Prostate gland (tissue), 2 donors: ENCODE results near the gene PTPRM. TPM values are rescaled to one million over a fixed set of nuclear protein-coding genes. Genes with fewer than 3 reads are reported as not detected.

Experiments
- DNase-seq: peaks from one replicate; pipeline ENCODE4 v3.0.0-alpha.2; 2019; ENCODE audit warnings: low spot score
- H3K27ac ChIP-seq, 2 donors: fragments of 200-600 bp; sonication (generic); 2 replicates each; pipeline ENCODE4 v1.5.1; 2017 to 2019
- H3K27me3 ChIP-seq: fragments of 200-600 bp; sonication (generic); replicated peaks from 2 replicates; pipeline ENCODE4 v1.5.1; 2019; ENCODE audit not compliant: insufficient read depth
- H3K36me3 ChIP-seq, 2 donors: fragments of 200-600 bp; sonication (generic); 1 replicate in 1 of 2; 2 replicates in 1 of 2; pipeline versions ENCODE4 v1.5.1 to v1.8.1; 2017 to 2019
- H3K4me1 ChIP-seq: fragments of 200-600 bp; sonication (generic); replicated peaks from 2 replicates; pipeline ENCODE4 v1.5.1; 2019
- H3K4me3 ChIP-seq, 2 donors: fragments of 200-600 bp; sonication (generic); 2 replicates each; pipeline ENCODE4 v1.5.1; 2017 to 2019
- H3K9me3 ChIP-seq: fragments of 200-600 bp; sonication (generic); 2 replicates; pipeline ENCODE4 v1.5.1; 2017
- POLR2A ChIP-seq: fragments of 450-650 bp; IDR thresholded peaks from one replicate; pipeline ENCODE4 v1.6.1; 2016; ENCODE audit warnings: antibody characterized with exemption, mild to moderate bottlenecking
- POLR2AphosphoS5 ChIP-seq: sonication (generic); formaldehyde crosslinking; IDR thresholded peaks from one replicate; pipeline ENCODE4 v1.6.1; 2017; ENCODE audit warnings: antibody characterized with exemption
- WGBS: methylation state at CpG from one replicate; pipeline ENCODE4 v1.1.5; 2018; 5-methylcytosine and 5-hydroxymethylcytosine counted together
- intact Hi-C: fragments of 100-400 bp; cut with DNase I; formaldehyde crosslinking; loops from one replicate; pipeline ENCODE4 v1.14.2; 2022
- total RNA-seq, 2 donors: library from RNA; depleted of rRNA; stranded (reverse); fragments of >200 nt; gene quantifications; one replicate each; pipeline ENCODE4 v1.1.0, GENCODE V29; 2016
- TF ChIP-seq, protein P1 (sequence below), 4 experiments: fragments of 200-600 bp in 2 of 4; fragments of 450-650 bp in 2 of 4; sonication (generic) in 2 of 4; IDR thresholded peaks; 1 replicate in 3 of 4; 2 replicates in 1 of 4; pipeline ENCODE4 v1.5.1; 2016 to 2019; ENCODE audit warnings: antibody characterized with exemption in 4 of 4, mild to moderate bottlenecking in 2 of 4, moderate library complexity in 2 of 4

PTPRM gene
- total RNA-seq, 2 donors from 2014 or later: 32.9 to 92.6 TPM

DNA sequence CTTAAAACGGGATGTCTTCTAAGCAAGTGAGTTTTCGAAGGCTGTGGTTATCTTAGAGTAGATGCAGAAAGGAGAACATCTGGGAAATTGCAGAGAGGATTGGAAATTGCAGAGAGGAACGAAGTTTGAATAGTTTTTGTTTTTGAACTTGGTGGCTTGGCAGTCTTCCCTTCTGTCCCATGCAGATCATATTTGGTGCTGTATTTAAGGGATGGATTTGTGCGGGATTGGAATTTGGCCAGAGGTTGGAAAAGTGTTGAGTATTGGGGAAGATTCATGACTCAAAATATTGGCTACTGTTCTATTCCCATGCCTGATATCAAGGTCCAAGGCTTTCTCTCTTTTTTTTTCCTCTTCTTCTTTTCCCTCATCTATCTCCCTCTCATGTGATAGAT, 18.2 kb downstream of the PTPRM start:
- WGBS: 54% methylated on average over 4 of the region's 4 CpGs
- no peak overlapping the region for H3K27ac ChIP-seq

DNA sequence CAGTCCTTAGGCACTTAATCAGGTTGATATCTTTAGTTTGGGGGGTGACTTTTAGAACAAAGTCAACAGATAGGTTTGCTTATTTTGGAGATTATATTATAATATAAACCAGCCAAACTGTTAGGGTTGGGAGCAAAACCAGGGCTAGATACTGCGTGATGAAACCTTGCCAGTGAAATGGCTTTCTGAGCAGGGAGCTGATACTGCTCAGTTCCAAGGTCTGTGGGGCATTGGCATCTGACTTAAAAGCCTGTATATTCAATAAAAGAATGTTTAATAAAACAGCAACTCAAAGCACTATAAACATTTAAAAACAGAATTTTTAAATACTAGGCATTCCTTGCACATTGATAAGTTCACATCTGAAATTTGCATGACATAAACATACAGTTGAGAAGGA, 19.3 kb downstream of the PTPRM start:
- Histone ChIP-seq H3K27me3 (no peaks in the 10 kb centered on the region), H3K36me3 (no peaks in the 10 kb centered on the region), H3K27ac (no peak overlapping the region), H3K4me1 (no peaks in the 10 kb centered on the region), H3K4me3 (no peak overlapping the region), H3K9me3 (no peaks in the 10 kb centered on the region)
- TF ChIP-seq POLR2A (no peak), POLR2AphosphoS5 (no peak)
- TF ChIP-seq, protein P1, sequence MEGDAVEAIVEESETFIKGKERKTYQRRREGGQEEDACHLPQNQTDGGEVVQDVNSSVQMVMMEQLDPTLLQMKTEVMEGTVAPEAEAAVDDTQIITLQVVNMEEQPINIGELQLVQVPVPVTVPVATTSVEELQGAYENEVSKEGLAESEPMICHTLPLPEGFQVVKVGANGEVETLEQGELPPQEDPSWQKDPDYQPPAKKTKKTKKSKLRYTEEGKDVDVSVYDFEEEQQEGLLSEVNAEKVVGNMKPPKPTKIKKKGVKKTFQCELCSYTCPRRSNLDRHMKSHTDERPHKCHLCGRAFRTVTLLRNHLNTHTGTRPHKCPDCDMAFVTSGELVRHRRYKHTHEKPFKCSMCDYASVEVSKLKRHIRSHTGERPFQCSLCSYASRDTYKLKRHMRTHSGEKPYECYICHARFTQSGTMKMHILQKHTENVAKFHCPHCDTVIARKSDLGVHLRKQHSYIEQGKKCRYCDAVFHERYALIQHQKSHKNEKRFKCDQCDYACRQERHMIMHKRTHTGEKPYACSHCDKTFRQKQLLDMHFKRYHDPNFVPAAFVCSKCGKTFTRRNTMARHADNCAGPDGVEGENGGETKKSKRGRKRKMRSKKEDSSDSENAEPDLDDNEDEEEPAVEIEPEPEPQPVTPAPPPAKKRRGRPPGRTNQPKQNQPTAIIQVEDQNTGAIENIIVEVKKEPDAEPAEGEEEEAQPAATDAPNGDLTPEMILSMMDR (IDR thresholded peaks at IDR 0.05): no peak
- intact Hi-C loops: no loop called here
- no peak for DNase-seq
- 97% methylated on average over 1 of the region's 1 CpG for WGBS

More for the DNA sequence above, 18.2 kb downstream of the PTPRM start:
- Histone ChIP-seq H3K4me1 (no peaks in the 10 kb centered on the region), H3K36me3 (no peaks in the 10 kb centered on the region), H3K9me3 (no peaks in the 10 kb centered on the region), H3K4me3 (no peak overlapping the region), H3K27me3 (no peaks in the 10 kb centered on the region)
- no peak for TF ChIP-seq POLR2A
- TF ChIP-seq, protein P1 (IDR thresholded peaks at IDR 0.05): no peak
- TF ChIP-seq POLR2AphosphoS5: no peak
- no peak for DNase-seq
- intact Hi-C loops: no loop called here

DNA sequence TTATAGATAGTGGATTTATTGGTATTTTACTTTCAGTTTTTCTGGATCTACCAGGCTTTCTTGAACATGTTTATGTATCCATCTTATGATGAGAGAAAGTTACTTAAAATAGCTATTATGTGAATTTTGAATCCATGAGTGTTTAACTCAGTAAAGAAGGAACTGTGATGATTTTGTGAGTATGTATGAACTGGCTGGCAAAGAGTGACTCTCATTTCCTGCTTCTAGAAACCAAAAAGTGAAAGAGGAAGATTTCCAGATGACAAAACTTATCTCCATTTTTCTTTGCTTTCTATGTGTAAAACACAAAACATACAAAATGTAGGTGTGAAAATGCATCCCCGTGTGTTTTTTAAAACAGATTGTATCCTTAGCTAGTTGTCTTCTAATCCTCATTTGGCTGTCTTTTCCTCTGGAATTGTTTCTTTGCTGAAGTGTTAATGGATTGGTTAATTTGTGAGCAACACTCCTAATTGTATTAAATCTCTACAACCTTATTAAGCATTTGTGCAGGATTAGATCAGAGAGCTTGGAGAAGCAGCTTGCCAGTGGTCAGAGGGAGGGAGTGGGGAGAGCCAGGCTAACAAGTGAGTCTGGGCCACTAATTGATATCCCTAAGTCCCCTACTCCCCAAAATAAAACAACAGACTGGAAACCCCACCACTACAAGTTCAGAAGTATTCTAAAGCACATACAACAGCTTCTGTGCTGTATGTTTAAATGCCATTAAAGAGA, 23.9 kb downstream of the PTPRM start:
- Histone ChIP-seq H3K4me3 (no peak overlapping the region), H3K36me3 (no peaks in the 10 kb centered on the region), H3K27ac (no peak overlapping the region), H3K4me1 (no peaks in the 10 kb centered on the region), H3K27me3 (no peaks in the 10 kb centered on the region), H3K9me3 (no peaks in the 10 kb centered on the region)
- TF ChIP-seq POLR2AphosphoS5: no peak
- TF ChIP-seq, protein P1 (IDR thresholded peaks at IDR 0.05): no peak
- TF ChIP-seq POLR2A: no peak
- DNase-seq: no peak
- intact Hi-C loops: no loop called here
- WGBS: 71% methylated on average over 1 of the region's 1 CpG

DNA sequence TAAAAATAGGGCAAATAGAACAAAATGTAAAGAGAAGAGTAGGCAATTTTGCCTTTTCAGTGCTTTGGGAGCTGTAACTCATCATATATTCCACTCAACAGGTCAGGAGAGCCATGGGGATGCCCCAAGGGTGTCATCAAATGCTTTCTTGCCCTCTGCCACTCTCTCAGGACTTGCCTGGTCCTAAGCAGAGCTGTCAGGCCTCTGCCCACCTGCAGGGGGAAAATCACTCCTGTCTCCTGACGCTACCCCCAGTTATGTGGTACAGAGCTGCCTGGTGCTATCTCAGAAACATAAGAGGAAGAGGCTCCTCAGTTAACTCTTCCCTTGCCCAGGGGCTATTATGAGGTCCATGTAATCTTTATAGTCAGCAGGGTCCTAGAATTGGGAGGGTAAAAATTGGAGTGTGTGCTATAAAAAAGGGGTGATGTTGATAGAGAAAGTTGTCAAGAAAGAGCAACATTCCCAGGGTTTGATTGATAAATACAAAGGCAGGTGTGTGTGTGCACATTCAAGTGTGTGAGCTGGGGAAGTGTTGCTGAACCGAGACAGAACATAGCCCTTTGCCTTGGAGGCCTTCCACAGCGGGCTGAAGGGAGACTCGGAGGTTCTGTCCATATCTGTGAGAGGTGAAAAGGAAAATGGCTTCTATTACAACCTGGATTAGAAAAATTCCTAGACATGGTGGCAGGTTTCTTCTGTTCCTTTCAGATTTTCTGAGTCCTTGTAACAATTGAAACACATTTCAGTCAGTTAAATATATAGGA, 25.4 kb downstream of the PTPRM start:
- intact Hi-C loops: no loop called here
- Histone ChIP-seq H3K36me3 (no peaks in the 10 kb centered on the region), H3K27me3 (no peaks in the 10 kb centered on the region), H3K4me1 (no peaks in the 10 kb centered on the region), H3K4me3 (no peak overlapping the region), H3K27ac (no peak overlapping the region), H3K9me3 (no peaks in the 10 kb centered on the region)
- 93% methylated on average over 4 of the region's 4 CpGs for WGBS
- no peak for DNase-seq
- TF ChIP-seq POLR2A: no peak
- TF ChIP-seq, protein P1 (IDR thresholded peaks at IDR 0.05): no peak
- TF ChIP-seq POLR2AphosphoS5: no peak
